Umbilical cord (tissue), 2 donors: Measurements from ENCODE around the gene PYGB. TPM values are rescaled to one million over a fixed set of nuclear protein-coding genes. Genes with fewer than 3 reads are reported as not detected.
A peak's percentile ranks its signal among the peaks of the same experiment; 100 is the strongest.

Experiments
- DNase-seq: peaks from one replicate; pipeline ENCODE4 v3.0.0-alpha.2; 2015; ENCODE audit warnings: low spot score
- total RNA-seq: library from RNA; depleted of rRNA; stranded (reverse); fragments of >200 nt; gene quantifications from one replicate; pipeline ENCODE4 v1.2.3, GENCODE V29; 2014; ENCODE audit warnings: low replicate concordance; ENCODE audit not compliant: insufficient read depth

The PYGB gene
- total RNA-seq, 1 donor from 2014 or later = 56.6 TPM

- DNase-seq = no peak
Observed at GRCh38 chr20:25216199-25216945, 31.5 kb upstream of the PYGB start.

- DNase-seq = no peak
Observed at GRCh38 chr20:25217161-25218108, 30.4 kb upstream of the PYGB start.

GRCh38 chr20:25218109-25218486 lies 29.8 kb upstream of the PYGB start:
- DNase-seq = no peak

DNA sequence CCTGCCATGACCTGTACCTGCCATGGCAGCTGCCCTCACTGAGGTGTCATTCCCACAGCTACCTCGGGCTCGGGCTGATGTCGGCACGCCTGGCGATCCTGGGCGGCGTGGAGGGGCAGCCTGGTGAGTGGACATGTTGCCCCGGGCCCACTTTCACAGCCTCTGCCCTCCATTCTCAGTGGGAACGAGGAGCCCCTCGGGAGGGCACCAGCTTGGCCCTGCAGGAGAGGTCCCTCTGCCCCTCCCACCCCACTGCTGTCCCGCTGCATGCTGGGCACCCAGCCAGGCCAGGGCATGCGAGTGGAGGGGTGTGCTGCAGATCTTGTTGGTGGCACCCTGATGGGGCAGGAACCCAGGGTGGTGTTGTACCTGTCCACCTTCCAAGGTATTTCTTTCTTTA lies 29.4 kb upstream of the PYGB start:
- no peak for DNase-seq

DNA sequence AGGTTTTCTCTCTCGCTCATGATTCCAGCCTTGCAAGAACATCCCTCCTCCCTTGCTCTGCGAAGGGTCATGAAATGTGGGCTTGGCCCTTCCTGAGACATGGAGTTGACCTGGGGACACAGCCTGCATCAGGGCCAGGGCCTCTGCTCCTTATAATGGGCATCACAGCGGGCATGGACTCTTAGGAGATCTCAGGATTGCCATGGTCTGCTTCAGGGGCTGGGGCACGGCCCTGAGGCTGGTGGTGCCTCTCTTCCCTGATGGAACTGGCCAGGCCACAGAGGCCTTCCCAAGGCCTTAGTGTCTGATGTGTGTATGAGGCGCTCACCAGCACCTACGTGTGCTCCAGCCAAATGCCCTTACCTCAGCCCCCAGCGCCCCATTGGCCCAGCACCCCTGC lies 28.5 kb upstream of the PYGB start:
- no peak for DNase-seq

GRCh38 chr20:25220021-25220730 lies 27.7 kb upstream of the PYGB start:
- DNase-seq = no peak

- no peak for DNase-seq
Observed at GRCh38 chr20:25220810-25221591, 26.9 kb upstream of the PYGB start.

DNA sequence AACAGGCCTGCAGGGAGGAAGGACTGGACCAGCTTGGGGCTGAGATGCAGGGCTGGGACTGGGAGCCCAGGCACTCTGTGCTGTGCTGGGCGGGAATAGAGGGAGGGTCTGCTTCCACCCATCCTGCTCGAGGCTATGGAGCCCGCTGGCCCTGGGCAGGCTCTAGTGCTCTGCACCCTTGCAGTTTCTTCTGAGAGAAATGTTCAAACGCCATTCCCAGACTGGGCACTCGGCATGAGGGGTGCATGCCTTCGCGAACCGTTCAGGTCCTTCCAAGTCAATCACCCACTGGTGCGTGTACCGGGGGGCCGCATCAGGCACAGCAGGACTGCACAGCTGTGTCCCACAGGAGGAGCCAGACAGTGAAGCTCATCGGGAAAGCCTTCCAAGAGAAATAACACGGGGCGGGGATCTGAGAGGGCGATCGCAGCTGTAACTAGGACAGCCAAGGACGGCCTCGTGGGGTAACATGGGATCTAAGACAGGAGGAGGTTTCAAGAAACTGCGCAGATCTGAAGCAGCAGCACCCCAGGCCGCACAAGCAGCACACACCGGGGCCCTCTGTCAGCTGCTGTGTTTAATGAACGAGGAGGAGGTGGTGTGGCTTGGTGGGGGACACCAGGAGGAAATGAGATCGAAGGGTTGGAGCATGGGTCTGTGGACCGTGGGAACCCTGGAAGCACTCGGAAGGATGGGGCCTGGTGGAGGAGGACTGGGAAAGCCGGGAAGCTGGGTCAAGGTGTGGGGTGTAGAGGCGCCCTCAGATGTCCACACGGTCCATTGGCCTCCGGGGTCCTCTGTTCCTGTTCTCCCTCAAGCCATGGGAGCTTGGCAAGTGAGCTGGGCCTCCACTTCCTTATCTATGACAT lies 26.1 kb upstream of the PYGB start:
- DNase-seq = no peak

GRCh38 chr20:25222461-25223178 lies 25.3 kb upstream of the PYGB start:
- no peak for DNase-seq

DNA sequence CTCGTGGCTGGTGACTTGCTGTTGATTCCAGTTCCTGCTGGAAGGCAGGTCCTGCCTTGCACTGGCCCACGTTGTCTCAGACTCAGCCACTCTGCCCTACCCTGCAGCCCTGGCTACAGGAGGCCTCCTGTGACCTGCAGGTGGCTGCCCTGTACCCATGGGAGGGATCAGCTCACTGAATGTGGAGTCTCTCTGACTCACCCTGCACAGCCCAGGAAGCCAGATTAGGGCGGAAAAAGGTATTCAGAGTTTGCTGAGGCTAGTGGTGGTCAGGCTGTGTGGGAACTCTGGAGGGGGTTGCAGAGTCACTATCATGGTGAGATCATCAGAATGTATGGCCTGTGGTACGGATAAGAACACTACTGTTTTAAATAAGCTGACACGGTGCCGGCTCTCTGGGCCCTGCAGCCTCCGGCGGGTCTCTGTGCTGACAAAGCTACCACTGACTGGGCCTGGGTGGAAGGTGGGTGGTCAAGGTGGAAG lies 24.7 kb upstream of the PYGB start:
- DNase-seq = no peak

GRCh38 chr20:25223765-25224720 lies 23.8 kb upstream of the PYGB start:
- no peak for DNase-seq

DNA sequence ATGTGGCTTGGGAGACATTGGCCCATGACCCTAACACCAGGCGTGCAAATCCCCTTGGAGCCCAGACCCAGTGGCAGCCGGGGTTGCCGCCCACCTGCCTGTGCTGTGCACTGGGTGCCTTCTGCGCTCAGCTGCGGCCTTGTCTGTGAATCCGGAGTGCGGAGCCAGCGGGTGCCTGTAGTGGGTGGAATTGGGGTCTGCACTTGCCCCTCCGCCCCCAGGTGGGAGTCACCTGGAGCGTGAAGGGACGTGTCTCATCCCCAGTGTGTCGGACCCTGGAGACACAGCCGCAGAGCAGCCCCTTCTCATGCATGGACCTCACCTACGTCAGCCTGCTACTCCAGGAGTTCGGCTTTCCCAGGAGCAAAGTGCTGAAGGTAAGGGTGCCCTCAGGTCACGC lies 22.9 kb upstream of the PYGB start:
- DNase-seq = no peak

DNA sequence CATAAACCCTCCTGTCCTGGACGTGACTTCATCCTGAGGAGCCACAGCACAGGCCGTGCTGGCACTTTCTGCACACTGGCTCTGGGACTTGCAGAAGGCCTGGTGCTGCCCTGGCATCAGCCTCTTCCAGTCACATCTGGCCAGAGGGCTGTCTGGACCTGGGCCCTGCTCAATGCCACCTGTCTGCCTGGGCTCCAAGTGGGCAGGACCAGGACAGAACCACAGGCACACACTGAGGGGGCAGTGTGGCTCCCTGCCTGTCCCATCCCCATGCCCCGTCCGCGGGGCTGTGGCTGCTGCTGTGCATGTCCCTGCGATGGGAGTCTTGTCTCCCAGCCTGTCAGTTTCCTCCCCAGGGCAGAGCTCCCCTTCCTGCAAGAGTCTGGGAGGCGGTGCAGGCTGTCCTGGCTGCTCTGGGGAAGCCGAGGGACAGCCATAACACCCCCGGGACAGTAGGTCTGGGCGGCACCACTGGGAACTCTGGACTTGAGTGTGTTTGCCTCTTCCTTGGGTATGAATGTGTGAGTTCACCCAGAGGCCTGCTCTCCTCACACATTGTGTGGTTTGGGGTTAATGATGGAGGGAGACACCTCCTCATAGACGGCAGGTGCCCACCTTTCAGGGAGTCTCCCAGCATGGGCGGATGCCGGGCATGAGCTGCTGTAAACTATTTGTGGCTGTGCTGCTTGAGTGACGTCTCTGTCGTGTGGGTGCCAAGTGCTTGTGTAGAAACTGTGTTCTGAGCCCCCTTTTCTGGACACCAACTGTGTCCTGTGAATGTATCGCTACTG lies 22.0 kb upstream of the PYGB start:
- no peak for DNase-seq

- DNase-seq = no peak
Observed at GRCh38 chr20:25226433-25227316, 21.2 kb upstream of the PYGB start.

GRCh38 chr20:25227317-25227831 lies 20.5 kb upstream of the PYGB start:
- DNase-seq = peak; percentile 45

GRCh38 chr20:25229486-25230165 lies 18.3 kb upstream of the PYGB start:
- DNase-seq = no peak
